Neural cell (in vitro differentiated cells): Measurements from ENCODE around the gene AJUBA.

Source experiments
- EP300 ChIP-seq: fragments of 450-650 bp; conservative IDR thresholded peaks from 2 replicates; pipeline ENCODE4 v1.6.1; 2014; ENCODE audit warnings: antibody characterized with exemption, mild to moderate bottlenecking, moderate library complexity; ENCODE audit not compliant: poor library complexity, severe bottlenecking
- EZH2 ChIP-seq: fragments of 200-600, 300-800 bp; shearing (Covaris generic), sonication (generic); IDR thresholded peaks from 2 replicates; pipeline ENCODE4 v1.6.1; 2014; ENCODE audit warnings: antibody characterized with exemption, low read length, borderline replicate concordance, mild to moderate bottlenecking; ENCODE audit not compliant: insufficient read depth, poor library complexity, severe bottlenecking
- POLR2AphosphoS5 ChIP-seq: IDR thresholded peaks from 2 replicates; pipeline ENCODE4 v1.6.1; 2012
- RAD21 ChIP-seq: fragments of 450-650 bp; conservative IDR thresholded peaks from 2 replicates; pipeline ENCODE4 v1.6.1; 2014; ENCODE audit warnings: antibody characterized with exemption, mild to moderate bottlenecking, moderate library complexity
- TF ChIP-seq, protein P1 (sequence below): fragments of 450-650 bp; IDR thresholded peaks from 2 replicates; pipeline ENCODE4 v1.5.1; 2014; ENCODE audit warnings: antibody characterized with exemption, mild to moderate bottlenecking, moderate library complexity; ENCODE audit not compliant: poor library complexity, severe bottlenecking
- TF ChIP-seq, protein P2 (sequence below): IDR thresholded peaks from 2 replicates; pipeline ENCODE4 v1.6.1; 2012; ENCODE audit warnings: borderline replicate concordance

DNA sequence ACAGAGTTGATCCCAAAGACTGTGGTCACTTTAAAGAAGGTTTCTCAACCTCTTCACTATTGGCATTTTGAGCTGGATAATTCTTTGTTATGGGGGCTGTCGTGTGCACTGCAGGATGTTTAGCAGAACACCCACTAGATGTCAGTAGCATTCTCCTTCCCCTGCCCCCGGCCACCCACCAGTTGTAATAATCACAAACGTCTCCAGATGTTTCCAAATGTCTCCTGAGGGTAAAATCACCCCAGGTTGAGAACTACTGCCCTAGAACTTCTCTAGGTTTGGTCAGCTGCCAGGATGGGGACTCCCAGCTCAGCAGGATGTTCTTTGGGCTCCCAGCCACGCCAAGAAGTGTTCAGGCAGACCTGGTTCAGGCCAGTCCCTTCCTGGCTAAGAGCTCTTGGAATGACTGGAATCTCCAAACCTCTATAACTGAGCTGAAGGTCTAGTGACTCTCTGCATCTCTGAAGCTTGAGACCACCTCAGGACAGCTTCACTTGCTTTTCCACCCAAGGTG lies 12.5 kb upstream of the AJUBA start:
- TF ChIP-seq, protein P1, sequence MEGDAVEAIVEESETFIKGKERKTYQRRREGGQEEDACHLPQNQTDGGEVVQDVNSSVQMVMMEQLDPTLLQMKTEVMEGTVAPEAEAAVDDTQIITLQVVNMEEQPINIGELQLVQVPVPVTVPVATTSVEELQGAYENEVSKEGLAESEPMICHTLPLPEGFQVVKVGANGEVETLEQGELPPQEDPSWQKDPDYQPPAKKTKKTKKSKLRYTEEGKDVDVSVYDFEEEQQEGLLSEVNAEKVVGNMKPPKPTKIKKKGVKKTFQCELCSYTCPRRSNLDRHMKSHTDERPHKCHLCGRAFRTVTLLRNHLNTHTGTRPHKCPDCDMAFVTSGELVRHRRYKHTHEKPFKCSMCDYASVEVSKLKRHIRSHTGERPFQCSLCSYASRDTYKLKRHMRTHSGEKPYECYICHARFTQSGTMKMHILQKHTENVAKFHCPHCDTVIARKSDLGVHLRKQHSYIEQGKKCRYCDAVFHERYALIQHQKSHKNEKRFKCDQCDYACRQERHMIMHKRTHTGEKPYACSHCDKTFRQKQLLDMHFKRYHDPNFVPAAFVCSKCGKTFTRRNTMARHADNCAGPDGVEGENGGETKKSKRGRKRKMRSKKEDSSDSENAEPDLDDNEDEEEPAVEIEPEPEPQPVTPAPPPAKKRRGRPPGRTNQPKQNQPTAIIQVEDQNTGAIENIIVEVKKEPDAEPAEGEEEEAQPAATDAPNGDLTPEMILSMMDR = peak; percentile 64
- TF ChIP-seq, protein P2, sequence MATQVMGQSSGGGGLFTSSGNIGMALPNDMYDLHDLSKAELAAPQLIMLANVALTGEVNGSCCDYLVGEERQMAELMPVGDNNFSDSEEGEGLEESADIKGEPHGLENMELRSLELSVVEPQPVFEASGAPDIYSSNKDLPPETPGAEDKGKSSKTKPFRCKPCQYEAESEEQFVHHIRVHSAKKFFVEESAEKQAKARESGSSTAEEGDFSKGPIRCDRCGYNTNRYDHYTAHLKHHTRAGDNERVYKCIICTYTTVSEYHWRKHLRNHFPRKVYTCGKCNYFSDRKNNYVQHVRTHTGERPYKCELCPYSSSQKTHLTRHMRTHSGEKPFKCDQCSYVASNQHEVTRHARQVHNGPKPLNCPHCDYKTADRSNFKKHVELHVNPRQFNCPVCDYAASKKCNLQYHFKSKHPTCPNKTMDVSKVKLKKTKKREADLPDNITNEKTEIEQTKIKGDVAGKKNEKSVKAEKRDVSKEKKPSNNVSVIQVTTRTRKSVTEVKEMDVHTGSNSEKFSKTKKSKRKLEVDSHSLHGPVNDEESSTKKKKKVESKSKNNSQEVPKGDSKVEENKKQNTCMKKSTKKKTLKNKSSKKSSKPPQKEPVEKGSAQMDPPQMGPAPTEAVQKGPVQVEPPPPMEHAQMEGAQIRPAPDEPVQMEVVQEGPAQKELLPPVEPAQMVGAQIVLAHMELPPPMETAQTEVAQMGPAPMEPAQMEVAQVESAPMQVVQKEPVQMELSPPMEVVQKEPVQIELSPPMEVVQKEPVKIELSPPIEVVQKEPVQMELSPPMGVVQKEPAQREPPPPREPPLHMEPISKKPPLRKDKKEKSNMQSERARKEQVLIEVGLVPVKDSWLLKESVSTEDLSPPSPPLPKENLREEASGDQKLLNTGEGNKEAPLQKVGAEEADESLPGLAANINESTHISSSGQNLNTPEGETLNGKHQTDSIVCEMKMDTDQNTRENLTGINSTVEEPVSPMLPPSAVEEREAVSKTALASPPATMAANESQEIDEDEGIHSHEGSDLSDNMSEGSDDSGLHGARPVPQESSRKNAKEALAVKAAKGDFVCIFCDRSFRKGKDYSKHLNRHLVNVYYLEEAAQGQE = no peak
- no peak for TF ChIP-seq EZH2
- TF ChIP-seq EP300 = no peak
- TF ChIP-seq POLR2AphosphoS5 = no peak
- TF ChIP-seq RAD21 = peak; percentile 52
